HG02759 (cell line): ENCODE data around the gene PLD1.
"Not testable (repeated sequence)": the region's sequence is repeated elsewhere in the genome, so short reads cannot be mapped to it uniquely, and the experiment has no call there.

ENCODE experiments used
- ATAC-seq: cut with Tn5 transposase; IDR thresholded peaks from one replicate; pipeline ENCODE4 v1.9.1; 2021; ENCODE audit warnings: mild to moderate bottlenecking, moderate library complexity; ENCODE audit not compliant: unreplicated experiment

Gene PLD1

GRCh38 chr3:171809861-171810628, at the start of gene PLD1:
Gene PLD1 (minus strand): TSS chr3:171810483. CDS start chr3:171738051, 72,432 bp downstream.
- ATAC-seq = peak; percentile 63

- ATAC-seq = not testable (repeated sequence)
These were observed 48.5 kb upstream of the PLD1 start for GRCh38 chr3:171858770-171859169.

- no peak for ATAC-seq
These were observed 44.5 kb upstream of the PLD1 start for GRCh38 chr3:171854649-171855305.

GRCh38 chr3:171851660-171852058, 41.4 kb upstream of the PLD1 start:
- ATAC-seq = no peak

- ATAC-seq = no peak
These were observed 40.8 kb upstream of the PLD1 start for GRCh38 chr3:171850960-171851659.

GRCh38 chr3:171850320-171850959, 40.2 kb upstream of the PLD1 start:
- ATAC-seq = no peak

- no peak for ATAC-seq
These were observed 39.5 kb upstream of the PLD1 start for GRCh38 chr3:171849617-171850319.

GRCh38 chr3:171847595-171848259, 37.4 kb upstream of the PLD1 start:
- ATAC-seq = no peak

- ATAC-seq = no peak
These were observed 36.9 kb upstream of the PLD1 start for GRCh38 chr3:171847133-171847532.

GRCh38 chr3:171846597-171846996, 36.3 kb upstream of the PLD1 start:
- ATAC-seq = peak; percentile 98

GRCh38 chr3:171845481-171846284, 35.4 kb upstream of the PLD1 start:
- no peak for ATAC-seq

- no peak for ATAC-seq
These were observed 34.6 kb upstream of the PLD1 start for GRCh38 chr3:171844873-171845272.

GRCh38 chr3:171842864-171843518, 32.7 kb upstream of the PLD1 start, which contains the start of gene TMEM212:
Gene TMEM212 (plus strand): TSS chr3:171843349. CDS start chr3:171843384, 35 bp downstream.
- no peak for ATAC-seq

GRCh38 chr3:171841620-171842000, 31.3 kb upstream of the PLD1 start:
- ATAC-seq = no peak

GRCh38 chr3:171840811-171841619, 30.7 kb upstream of the PLD1 start:
- no peak for ATAC-seq

GRCh38 chr3:171840445-171840810, 30.1 kb upstream of the PLD1 start:
- ATAC-seq = no peak

- no peak for ATAC-seq
These were observed 29.0 kb upstream of the PLD1 start for GRCh38 chr3:171839270-171839669.

GRCh38 chr3:171838218-171838720, 28.0 kb upstream of the PLD1 start:
- peak; percentile 43 for ATAC-seq
